ENCODE data around the gene ALDH7A1. TPM values are rescaled to one million over a fixed set of nuclear protein-coding genes. Genes with fewer than 3 reads are reported as not detected.

The ALDH7A1 gene
- polyA plus RNA-seq, 1 experiment, result 81.2 TPM

DNA sequence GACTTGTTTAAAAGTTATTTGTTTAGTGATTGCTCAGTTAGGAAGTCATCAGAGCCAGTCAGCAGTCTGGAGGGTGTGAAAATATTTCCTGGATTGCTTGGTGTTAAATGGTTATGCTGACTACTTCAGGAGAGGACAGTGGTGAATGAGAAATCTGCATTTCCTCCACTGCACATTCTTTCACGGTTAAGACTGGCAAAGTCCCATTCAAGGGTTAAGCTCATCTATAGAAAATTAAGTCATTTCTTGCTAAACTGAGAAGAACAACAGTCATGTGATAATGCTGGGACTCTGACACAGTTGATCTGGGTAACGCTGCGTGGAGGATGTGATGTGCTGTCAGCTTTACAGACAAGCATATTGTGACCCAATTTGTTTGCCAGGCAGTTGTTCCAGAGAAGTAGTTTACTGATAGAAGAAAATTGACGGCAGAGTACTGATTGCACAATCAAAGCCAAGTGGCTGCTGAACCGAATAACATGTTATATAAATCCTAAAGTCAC lies 91.4 kb downstream of the ALDH7A1 start:
- ChIA-PET POLR2A (no interaction called here), CTCF (interaction anchor here (1.0 kb wide), 1 partner anchor 18 kb away, joined by 3 read pairs; no protein-coding TSS in a partner anchor)
- Histone ChIP-seq H3K36me3 (ENCODE audit: control insufficient read depth, insufficient read depth, low read length) (0 out of 2 replicates have a peak, but pooled peaks cover 2% of the 10 kb centered on the region), H3K27me3 (ENCODE audit: control insufficient read depth, insufficient read depth, low read length) (no peaks in the 10 kb centered on the region), H3K4me3 (ENCODE audit: low read depth, low read length) (no peak overlapping the region)
- no peak for DNase-seq (ENCODE audit: low read depth)
- TF ChIP-seq, protein P1, sequence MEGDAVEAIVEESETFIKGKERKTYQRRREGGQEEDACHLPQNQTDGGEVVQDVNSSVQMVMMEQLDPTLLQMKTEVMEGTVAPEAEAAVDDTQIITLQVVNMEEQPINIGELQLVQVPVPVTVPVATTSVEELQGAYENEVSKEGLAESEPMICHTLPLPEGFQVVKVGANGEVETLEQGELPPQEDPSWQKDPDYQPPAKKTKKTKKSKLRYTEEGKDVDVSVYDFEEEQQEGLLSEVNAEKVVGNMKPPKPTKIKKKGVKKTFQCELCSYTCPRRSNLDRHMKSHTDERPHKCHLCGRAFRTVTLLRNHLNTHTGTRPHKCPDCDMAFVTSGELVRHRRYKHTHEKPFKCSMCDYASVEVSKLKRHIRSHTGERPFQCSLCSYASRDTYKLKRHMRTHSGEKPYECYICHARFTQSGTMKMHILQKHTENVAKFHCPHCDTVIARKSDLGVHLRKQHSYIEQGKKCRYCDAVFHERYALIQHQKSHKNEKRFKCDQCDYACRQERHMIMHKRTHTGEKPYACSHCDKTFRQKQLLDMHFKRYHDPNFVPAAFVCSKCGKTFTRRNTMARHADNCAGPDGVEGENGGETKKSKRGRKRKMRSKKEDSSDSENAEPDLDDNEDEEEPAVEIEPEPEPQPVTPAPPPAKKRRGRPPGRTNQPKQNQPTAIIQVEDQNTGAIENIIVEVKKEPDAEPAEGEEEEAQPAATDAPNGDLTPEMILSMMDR (IDR thresholded peaks at IDR 0.05; ENCODE audit: insufficient read depth, low read depth, low read length), result no peak

GRCh38 chr5:126501448-126501847 lies 93.6 kb downstream of the ALDH7A1 start:
- TF ChIP-seq, protein P1 (IDR thresholded peaks at IDR 0.05; ENCODE audit: insufficient read depth, low read depth, low read length), result no peak
- H3K36me3 ChIP-seq (ENCODE audit: control insufficient read depth, insufficient read depth, low read length), result 0 out of 2 replicates have a peak, but pooled peaks cover 2% of the 10 kb centered on the region
- no peak overlapping the region for H3K4me3 ChIP-seq (ENCODE audit: low read depth, low read length)
- H3K27me3 ChIP-seq (ENCODE audit: control insufficient read depth, insufficient read depth, low read length), result no peaks in the 10 kb centered on the region
- ChIA-PET POLR2A (no interaction called here), CTCF (interaction anchor here (1.0 to 2.9 kb wide), 7 partner anchors 11 to 162 kb away, joined by 3 to 21 read pairs (median 4); no protein-coding TSS in a partner anchor)
- DNase-seq (ENCODE audit: low read depth), result no peak

DNA sequence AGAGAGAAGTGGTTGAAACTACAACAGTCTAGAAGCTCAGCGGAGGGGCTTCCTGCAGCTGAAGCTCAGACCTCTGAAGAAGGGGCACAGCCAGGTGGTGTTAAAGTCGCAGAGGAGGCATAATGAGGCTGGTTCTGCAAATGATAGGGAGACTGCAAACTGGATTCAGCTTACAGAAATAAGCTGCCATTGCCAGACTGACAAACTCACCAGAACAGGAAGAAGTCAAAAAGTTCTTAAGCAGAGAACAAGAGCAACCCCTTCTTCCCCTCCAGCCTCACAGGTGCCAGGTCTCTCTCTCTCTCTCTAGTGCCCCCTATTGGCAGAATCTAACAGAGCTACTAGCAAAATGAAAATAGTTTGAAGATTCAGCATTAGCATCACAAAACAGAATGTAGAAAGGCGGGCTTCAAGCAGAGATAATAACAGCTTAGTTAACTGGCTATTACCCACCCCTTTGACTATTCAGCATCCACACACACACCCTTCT lies 95.1 kb downstream of the ALDH7A1 start:
- CTCF ChIA-PET, result interaction anchor here (0.6 to 2.9 kb wide), 24 partner anchors 9 to 806 kb away, joined by 3 to 21 read pairs (median 4); partner anchors contain the start of gene PHAX

DNA sequence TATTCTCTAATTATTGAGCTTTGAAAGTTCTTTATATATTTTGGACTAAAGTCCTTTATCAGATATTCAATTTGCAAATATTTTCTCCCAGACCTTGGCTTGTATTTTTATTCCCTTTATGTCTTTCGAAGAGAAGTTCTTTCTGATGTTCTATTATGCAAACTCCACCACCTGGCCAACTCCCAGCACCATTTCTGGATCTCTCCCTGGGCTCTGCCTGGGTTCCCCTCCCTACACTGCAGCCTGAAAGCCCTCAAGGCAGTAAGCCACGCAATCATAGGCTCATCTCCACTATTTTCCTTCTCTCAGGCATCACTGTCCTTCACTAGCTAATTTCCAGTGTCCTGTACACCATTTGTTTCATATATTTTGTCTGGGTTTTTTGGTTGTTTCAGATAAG lies 95.7 kb downstream of the ALDH7A1 start:
- ChIA-PET POLR2A (no interaction called here), CTCF (interaction anchor here (0.7 to 2.9 kb wide), 18 partner anchors 9 to 161 kb away, joined by 3 to 21 read pairs (median 6); partner anchors contain the start of gene PHAX)
- DNase-seq (ENCODE audit: low read depth), result no peak
- Histone ChIP-seq H3K27me3 (ENCODE audit: control insufficient read depth, insufficient read depth, low read length) (no peaks in the 10 kb centered on the region), H3K4me3 (ENCODE audit: low read depth, low read length) (no peak overlapping the region), H3K36me3 (ENCODE audit: control insufficient read depth, insufficient read depth, low read length) (peaks cover 5% of the 10 kb centered on the region; the same call in 1 of the 2 replicates)
- TF ChIP-seq, protein P1 (IDR thresholded peaks at IDR 0.05; ENCODE audit: insufficient read depth, low read depth, low read length), result no peak

More for the DNA sequence above, 95.1 kb downstream of the ALDH7A1 start:
- DNase-seq (ENCODE audit: low read depth), result no peak
- TF ChIP-seq, protein P1 (IDR thresholded peaks at IDR 0.05; ENCODE audit: insufficient read depth, low read depth, low read length), result peak; percentile 58
- no peak overlapping the region for H3K4me3 ChIP-seq (ENCODE audit: low read depth, low read length)
- H3K27me3 ChIP-seq (ENCODE audit: control insufficient read depth, insufficient read depth, low read length), result no peaks in the 10 kb centered on the region
- H3K36me3 ChIP-seq (ENCODE audit: control insufficient read depth, insufficient read depth, low read length), result 0 out of 2 replicates have a peak, but pooled peaks cover 2% of the 10 kb centered on the region
- POLR2A ChIA-PET, result no interaction called here

GRCh38 chr5:126497506-126497905 lies 97.5 kb downstream of the ALDH7A1 start:
- Histone ChIP-seq H3K27me3 (ENCODE audit: control insufficient read depth, insufficient read depth, low read length) (no peaks in the 10 kb centered on the region), H3K4me3 (ENCODE audit: low read depth, low read length) (no peak overlapping the region), H3K36me3 (ENCODE audit: control insufficient read depth, insufficient read depth, low read length) (peaks cover 7% of the 10 kb centered on the region)
- ChIA-PET POLR2A (no interaction called here), CTCF (interaction anchor here (1.6 kb wide), 1 partner anchor 143 kb away, joined by 5 read pairs; no protein-coding TSS in a partner anchor)
- TF ChIP-seq, protein P1 (IDR thresholded peaks at IDR 0.05; ENCODE audit: insufficient read depth, low read depth, low read length), result no peak
- no peak for DNase-seq (ENCODE audit: low read depth)
